ENCODE measurements around the gene SUN5. TPM values are rescaled to one million over a fixed set of nuclear protein-coding genes. Genes with fewer than 3 reads are reported as not detected.
"Not testable (repeated sequence)": the region's sequence is repeated elsewhere in the genome, so short reads cannot be mapped to it uniquely, and the experiment has no call there.

SUN5 gene
- total RNA-seq, 1 experiment from 2014 or later = not detected

DNA sequence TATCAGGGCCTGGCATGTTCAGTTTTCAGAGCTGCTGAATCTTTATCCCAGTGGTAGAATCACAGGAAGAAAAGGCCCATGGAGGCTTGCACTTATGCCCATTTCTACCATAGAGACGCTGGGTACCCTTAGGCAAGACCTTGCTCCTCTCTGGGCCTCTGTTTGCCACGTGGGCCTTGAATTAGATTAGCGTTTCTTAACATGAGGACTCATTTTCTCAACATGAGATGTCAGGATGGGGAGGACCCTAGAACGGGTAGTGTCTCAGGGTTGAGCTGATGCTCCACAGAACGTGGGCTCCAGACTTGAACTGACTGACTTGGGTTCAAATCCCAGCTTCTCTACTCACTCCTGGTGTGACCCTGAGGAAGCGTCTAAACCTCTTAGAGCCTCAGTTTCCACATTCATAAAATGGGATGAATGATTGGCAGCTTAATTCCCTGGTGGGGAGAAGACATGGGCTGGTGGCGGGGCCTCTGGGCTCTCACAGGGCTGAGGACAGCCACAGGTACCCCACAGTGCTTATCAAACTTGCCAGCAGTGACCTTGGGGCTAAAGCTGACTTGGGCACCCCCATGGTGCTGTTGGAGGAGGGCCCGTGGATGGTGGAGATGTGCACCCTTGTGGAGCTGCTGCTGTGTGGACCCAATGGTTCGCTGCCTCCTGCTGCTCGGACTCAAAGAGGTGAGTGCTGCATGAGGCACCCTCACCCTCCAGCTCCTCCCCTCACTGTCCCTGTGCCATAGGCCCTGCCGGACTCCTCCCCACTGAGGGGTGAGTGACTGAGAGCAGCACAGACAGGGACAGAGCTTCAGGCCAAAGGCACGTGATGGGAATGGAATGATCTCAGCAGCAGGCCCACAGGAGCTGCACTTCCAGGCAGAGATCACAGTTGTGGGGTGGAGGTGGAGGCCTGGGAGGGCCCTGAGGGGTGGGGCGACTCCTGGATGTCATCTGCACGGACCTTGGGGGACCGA, 28.2 kb downstream of the SUN5 start:
- no peak for TF ChIP-seq EZH2 (IDR thresholded peaks at IDR 0.05; ENCODE audit: low read length, unreplicated experiment)
- TF ChIP-seq, protein P1, sequence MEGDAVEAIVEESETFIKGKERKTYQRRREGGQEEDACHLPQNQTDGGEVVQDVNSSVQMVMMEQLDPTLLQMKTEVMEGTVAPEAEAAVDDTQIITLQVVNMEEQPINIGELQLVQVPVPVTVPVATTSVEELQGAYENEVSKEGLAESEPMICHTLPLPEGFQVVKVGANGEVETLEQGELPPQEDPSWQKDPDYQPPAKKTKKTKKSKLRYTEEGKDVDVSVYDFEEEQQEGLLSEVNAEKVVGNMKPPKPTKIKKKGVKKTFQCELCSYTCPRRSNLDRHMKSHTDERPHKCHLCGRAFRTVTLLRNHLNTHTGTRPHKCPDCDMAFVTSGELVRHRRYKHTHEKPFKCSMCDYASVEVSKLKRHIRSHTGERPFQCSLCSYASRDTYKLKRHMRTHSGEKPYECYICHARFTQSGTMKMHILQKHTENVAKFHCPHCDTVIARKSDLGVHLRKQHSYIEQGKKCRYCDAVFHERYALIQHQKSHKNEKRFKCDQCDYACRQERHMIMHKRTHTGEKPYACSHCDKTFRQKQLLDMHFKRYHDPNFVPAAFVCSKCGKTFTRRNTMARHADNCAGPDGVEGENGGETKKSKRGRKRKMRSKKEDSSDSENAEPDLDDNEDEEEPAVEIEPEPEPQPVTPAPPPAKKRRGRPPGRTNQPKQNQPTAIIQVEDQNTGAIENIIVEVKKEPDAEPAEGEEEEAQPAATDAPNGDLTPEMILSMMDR (conservative IDR thresholded peaks at IDR 0.05; ENCODE audit: low read depth, low read length) = no peak
- TF ChIP-seq EZH2phosphoT487 (IDR thresholded peaks at IDR 0.05; ENCODE audit: borderline replicate concordance, low read length) = no peak
- Histone ChIP-seq H3K4me1 (ENCODE audit: insufficient read depth, low read length) (no peaks in the 10 kb centered on the region), H3K79me2 (ENCODE audit: low read length) (no peaks in the 10 kb centered on the region), H3K9me2 (replicated peaks; ENCODE audit: low read length) (no peaks in the 10 kb centered on the region), H3K36me3 (ENCODE audit: low read depth, low read length) (no peaks in the 10 kb centered on the region), H3K4me2 (ENCODE audit: low read length) (no peak overlapping the region), H3F3A (ENCODE audit: low read length, unreplicated experiment) (no peaks in the 10 kb centered on the region), H4K20me1 (ENCODE audit: low read length) (no peaks in the 10 kb centered on the region), H3K4me3 (ENCODE audit: low read length) (no peak overlapping the region), H2AFZ (ENCODE audit: low read length) (no peak overlapping the region), H3K27me3 (ENCODE audit: low read length) (peaks cover 72% of the 10 kb centered on the region), H3K27ac (ENCODE audit: low read length) (no peak overlapping the region), H3K9me3 (ENCODE audit: low read length) (no peaks in the 10 kb centered on the region), H3K9ac (ENCODE audit: low read length) (no peak overlapping the region)
- ATAC-seq = no peak
- intact Hi-C loops (cut with micrococcal nuclease) = no loop called here
- no peak for DNase-seq
- BruUV-seq (replicated peaks) = no TSS peak
- CTCF ChIA-PET = interaction anchor here (0.6 kb wide), 1 partner anchor 72 kb away, joined by 6 read pairs; no protein-coding TSS in a partner anchor
- POLR2A ChIA-PET (ENCODE audit: unreplicated experiment) = no interaction called here

DNA sequence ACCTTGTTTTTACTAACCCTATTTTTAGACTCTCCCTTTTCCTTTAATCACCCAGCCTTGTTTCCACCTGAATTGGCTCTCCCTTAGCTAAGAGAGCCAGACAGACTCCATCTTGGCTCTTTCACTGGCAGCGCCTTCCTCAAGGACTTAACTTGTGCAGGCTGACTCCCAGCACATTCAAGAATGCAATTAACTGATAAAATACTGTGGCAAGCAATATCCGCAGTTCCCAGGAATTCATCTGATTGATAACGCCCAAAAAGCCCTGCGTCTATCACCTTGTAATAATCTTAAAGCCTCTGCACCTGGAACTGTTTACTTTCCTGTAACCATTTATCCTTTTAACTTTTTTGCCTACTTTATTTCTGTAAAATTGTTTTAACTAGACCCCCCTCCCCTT, 29.1 kb downstream of the SUN5 start:
- H3K9ac ChIP-seq (ENCODE audit: low read length); H3K27ac ChIP-seq (ENCODE audit: low read length); ATAC-seq; H2AFZ ChIP-seq (ENCODE audit: low read length); BruUV-seq (replicated peaks); CTCF ChIA-PET; H3K4me1 ChIP-seq (ENCODE audit: insufficient read depth, low read length); POLR2A ChIA-PET (ENCODE audit: unreplicated experiment); H3K9me2 ChIP-seq (replicated peaks; ENCODE audit: low read length); H3K4me2 ChIP-seq (ENCODE audit: low read length); H4K20me1 ChIP-seq (ENCODE audit: low read length); H3F3A ChIP-seq (ENCODE audit: low read length, unreplicated experiment); intact Hi-C loops (cut with micrococcal nuclease); H3K36me3 ChIP-seq (ENCODE audit: low read depth, low read length); H3K4me3 ChIP-seq (ENCODE audit: low read length); H3K79me2 ChIP-seq (ENCODE audit: low read length); DNase-seq; H3K9me3 ChIP-seq (ENCODE audit: low read length): not testable (repeated sequence)
- peaks cover 67% of the 10 kb centered on the region for H3K27me3 ChIP-seq (ENCODE audit: low read length)

DNA sequence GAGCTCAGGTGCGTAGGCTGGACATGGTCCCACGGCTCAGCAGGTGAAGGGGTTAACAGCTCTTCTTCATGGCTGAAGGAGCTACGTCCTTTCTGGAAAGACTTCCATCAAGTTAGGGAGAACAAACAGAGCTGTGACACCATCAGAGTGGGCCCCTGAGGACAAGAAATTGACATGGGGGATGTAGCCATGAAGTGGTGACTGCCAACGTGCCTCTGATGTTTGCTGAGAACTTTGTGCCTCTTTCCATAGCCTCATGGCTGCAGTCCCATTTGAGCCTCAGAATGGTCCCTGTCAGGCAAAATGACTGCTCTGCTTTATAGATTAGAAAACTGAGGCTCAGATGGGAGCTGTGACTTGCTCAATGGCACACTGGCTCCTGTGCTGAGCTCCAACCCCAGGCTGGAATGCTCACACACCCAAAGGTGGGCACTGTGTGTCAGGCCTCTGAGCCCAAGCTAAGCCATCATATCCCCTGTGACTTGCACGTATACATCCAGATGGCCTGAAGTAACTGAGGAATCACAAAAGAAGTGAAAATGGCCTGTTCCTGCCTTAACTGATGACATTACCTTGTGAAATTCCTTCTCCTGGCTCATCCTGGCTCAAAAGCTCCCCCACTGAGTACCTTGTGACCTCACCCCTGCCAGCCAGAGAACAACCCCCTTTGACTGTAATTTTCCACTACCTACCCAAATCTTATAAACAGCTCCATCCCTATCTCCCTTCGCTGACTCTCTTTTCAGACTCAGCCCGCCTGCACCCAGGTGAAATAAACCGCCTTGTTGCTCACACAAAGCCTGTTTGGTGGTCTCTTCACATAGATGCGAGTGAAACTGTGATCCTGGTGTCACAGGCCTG, 29.8 kb downstream of the SUN5 start:
- DNase-seq; H3K4me3 ChIP-seq (ENCODE audit: low read length); H4K20me1 ChIP-seq (ENCODE audit: low read length); H3F3A ChIP-seq (ENCODE audit: low read length, unreplicated experiment); BruUV-seq (replicated peaks); intact Hi-C loops (cut with micrococcal nuclease); H3K79me2 ChIP-seq (ENCODE audit: low read length); H3K4me2 ChIP-seq (ENCODE audit: low read length); ATAC-seq; POLR2A ChIA-PET (ENCODE audit: unreplicated experiment); H3K9ac ChIP-seq (ENCODE audit: low read length); CTCF ChIA-PET; H3K4me1 ChIP-seq (ENCODE audit: insufficient read depth, low read length); H3K9me2 ChIP-seq (replicated peaks; ENCODE audit: low read length); H3K36me3 ChIP-seq (ENCODE audit: low read depth, low read length); H2AFZ ChIP-seq (ENCODE audit: low read length); H3K27ac ChIP-seq (ENCODE audit: low read length); H3K9me3 ChIP-seq (ENCODE audit: low read length): not testable (repeated sequence)
- peaks cover 63% of the 10 kb centered on the region for H3K27me3 ChIP-seq (ENCODE audit: low read length)
